Hematopoietic multipotent progenitor cell treated with erythropoietin and hydrocortisone succinate and interleukin-3 and kit ligand, for 15 days (in vitro differentiated cells): Measurements from ENCODE around the gene GLT6D1.

Experiments
- DNase-seq: peaks from one replicate; pipeline ENCODE4 v3.0.0-alpha.2; 2015; ENCODE audit warnings: low spot score

GLT6D1 gene

GRCh38 chr9:135622415-135623020 is 16.8 kb downstream of the GLT6D1 start:
- DNase-seq = no peak

DNA sequence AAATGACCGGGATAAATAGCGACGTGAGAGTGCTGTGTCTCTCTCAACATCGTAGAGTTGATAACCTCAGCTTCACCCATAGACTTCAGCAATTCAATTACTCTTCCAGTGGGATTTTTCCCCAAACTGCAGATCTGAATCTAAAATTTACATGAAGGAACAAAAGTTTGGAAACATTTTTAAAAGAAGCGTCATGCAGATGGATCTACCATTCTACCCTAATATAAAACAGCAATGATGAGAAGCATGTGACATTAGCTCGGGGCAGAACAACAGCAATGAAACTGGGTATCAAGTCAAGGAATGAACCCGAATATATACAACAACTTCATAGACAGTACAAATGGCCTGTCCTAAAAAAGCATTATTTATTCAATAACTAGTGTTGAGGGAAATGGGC is 18.8 kb downstream of the GLT6D1 start:
- DNase-seq = no peak

- DNase-seq = no peak
These were observed 19.8 kb downstream of the GLT6D1 start for GRCh38 chr9:135619599-135619886.

DNA sequence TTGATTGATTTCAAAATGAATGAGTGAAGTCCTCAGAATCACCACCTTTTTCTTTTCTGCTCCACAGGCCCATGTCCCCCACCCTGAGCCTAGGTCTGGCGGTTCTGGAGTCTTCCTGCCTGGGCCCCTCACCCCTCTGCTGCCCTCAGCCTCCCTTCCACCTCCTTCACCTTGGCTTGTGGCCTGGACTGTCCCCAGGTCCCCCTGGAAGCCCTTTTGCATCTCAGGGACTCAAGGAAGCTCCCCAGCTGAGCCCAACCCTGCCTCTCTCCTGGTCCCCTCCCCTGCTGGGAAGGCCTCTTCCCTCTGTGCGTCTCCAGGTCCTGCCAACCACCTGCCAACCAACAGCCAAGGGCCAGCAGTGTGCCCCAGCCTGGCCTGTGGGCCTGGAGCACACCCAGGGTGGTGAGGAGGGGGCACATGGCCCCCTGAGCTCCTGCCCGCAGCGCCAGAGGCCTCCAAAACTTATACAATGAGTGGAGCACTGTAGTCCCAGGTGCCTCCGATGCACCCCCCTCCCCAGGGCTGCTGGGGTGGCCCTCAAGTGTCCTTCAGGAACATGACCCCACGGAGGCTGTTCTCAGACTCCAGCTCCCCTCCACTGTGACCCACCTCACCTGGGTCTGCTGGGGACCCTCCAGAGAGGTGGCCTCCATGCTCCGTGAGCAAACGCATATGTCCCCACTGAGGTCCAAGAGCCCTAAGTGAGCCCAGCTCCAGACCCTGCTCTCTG is 20.3 kb downstream of the GLT6D1 start:
- no peak for DNase-seq

DNA sequence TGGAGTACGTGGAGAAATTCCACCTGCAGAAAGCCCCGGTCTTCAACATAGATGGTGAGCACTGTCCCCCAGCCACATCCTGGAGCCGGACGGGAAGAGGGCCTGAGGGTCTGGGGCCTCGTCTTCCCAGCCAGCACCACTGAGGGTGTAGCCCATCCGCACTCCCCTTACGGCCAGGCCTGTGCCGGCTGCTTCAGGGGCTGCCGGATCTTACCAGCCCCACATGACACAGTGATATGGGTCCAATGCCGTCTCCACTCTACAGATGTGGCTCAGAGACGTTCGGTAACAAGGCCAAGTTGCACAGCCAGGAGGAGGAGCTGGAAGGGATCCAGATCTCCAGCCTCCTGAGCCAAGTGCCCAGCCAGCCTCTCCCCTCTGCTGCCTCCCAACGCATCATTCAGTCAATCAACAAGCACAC is 21.3 kb downstream of the GLT6D1 start:
- DNase-seq = no peak

GRCh38 chr9:135617538-135617900 is 21.8 kb downstream of the GLT6D1 start:
- no peak for DNase-seq

GRCh38 chr9:135616619-135617537 is 22.5 kb downstream of the GLT6D1 start:
- DNase-seq = no peak

DNA sequence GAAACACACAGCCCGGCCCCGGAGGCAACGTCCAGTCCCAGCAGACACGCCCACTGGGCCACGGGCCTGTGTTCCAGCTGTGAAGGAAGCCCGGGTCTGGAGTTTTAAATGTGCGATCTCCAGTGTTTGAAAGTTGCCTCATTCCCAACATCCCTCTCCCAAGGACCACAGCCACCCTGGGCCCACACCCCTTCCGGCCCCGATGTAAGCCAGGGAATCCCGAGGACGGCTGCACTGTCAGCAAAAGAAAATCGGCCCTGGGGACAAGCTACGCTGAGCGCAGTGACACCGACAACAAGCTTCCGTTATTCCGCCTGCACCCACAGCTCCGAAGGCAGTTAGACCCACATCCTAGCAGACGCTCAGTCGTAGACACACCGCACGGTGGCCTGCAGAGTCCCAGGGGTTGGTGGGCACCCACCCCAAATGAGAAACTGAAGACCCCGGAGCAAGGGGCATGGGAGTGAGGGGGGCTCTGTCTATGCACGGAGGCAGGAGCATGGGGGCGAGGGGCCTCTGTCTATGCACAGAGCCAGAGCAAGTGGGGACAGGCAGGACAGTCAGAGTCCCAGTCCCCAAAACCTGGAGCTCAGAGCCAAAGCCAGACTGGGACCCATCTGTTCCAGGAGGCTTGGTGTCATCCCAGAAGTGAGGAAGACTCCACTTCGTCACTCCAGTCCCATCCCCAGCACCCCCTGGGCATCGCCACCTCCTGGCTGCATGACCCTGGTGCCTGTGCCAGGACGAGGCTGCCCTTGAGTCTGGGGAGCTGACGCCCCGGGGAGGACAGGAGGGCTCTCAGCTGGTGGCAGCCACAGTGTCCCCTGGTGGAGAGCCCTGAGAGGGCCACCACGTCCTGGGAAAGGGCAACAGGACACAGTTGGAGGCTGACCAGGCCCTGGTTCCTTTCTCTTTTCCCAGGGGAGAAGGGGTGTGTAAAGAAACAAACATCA is 23.4 kb downstream of the GLT6D1 start:
- no peak for DNase-seq

GRCh38 chr9:135614821-135615665 is 24.3 kb downstream of the GLT6D1 start:
- DNase-seq = no peak

GRCh38 chr9:135613946-135614805 is 25.2 kb downstream of the GLT6D1 start:
- DNase-seq = no peak

GRCh38 chr9:135612981-135613910 is 26.1 kb downstream of the GLT6D1 start:
- no peak for DNase-seq

- DNase-seq = no peak
These were observed 26.9 kb downstream of the GLT6D1 start for GRCh38 chr9:135612437-135612836.

DNA sequence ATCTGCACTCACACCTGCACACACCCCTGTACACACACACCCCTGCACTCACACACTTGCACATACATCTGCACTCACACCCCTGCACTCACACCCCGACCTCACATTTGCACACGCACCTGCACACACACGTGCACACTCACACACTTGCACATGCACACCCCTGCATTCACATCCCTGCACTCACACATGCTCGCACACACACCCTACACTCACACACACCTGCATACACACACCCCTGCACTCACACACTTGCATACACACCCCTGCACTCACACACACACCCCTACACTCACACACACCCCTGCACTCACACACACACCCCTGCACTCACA is 27.5 kb downstream of the GLT6D1 start:
- DNase-seq = no peak

DNA sequence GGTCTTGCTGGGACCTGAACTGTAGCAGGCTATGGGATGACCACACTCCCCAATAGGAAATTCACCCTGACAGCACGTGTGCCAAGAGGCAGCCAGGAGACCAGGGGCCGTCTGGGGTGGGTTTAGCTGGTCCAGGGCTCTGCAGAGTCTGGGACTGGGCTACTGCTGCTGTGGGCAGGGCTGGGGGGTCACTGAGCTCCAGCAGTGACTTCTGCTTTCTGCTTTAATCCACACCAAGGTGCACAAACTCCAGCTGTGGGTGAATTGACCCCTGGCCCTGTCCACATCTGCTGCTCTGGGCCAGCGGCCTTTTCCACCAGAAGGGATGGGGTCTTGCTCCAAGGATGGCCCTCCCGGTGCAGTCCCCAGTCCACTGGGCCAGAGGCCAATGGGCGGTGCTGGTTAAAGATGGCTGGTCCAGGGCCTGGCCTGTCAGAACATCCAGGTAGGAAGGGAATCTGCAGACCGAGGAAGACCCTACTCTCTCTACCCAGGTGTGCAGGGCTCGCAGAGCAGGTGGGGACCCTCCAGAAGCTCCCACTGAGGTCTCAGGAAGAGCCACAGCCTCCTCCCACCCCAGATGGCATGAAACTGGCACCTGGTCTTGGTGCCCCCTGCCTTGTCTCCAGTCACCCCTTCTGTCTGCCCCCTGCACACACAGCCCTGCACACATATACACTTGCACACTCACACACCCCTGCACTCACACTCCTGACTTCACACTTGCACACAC is 28.0 kb downstream of the GLT6D1 start:
- no peak for DNase-seq

DNA sequence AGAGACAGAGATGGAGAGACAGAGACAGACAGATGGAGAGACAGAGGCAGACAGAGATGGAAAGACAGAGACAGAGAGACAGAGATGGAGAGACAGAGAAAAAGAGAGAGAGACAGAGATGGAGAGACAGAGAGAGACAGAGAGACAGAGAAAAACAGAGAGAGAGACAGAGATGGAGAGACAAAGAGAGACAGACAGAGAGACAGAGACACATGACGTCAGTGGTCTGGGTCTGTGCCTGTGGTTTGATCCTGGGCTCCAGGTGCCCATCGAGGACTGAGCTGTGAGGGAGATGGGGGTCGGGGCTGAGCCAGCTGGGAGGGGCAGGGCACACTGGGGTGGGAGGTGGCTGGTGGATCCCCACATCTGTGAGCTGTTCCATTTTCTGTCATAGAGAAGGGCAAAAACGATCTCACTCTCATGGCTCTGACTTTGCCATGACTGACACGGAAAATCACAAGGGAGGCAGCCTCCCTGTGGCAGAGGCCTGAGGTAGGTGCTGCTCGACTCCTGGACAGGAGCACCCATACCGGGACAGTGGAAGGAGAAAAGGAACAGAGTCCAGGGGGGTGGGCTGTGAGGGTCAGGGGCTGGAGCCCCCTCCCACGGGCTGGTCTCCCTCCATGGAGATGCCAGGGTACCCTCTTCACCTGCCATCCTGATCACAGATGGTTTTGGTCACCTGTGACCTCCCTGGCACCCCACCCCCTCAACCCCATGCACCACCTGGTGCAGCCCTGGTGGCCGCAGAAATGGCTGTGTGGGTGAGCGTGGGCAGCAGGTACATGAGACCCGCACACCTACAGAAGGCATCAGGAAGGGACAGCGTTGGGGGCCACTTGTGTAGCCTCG is 28.8 kb downstream of the GLT6D1 start:
- no peak for DNase-seq

- DNase-seq = no peak
These were observed 29.9 kb downstream of the GLT6D1 start for GRCh38 chr9:135609366-135609955.

DNA sequence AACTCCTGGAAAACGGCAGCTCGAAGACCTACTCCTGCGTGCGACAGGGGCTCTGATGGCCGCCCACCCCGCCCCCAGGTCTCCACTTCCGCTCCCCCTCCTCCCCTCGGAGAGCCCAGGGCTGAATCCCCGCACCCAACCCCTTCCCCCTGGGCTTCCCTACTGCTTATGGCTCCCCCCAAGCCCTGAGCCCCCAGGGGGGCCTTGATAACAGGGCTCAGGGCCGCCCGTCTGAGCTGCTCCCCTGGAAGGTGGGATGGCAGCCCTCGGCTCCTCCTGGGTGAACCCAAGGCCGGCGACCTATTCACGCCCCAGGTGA is 30.4 kb downstream of the GLT6D1 start:
- no peak for DNase-seq
